ACC112 (cell line): Measurements from ENCODE around the gene AFF1.
"Not testable (repeated sequence)": the region's sequence is repeated elsewhere in the genome, so short reads cannot be mapped to it uniquely, and the experiment has no call there.

ENCODE experiments used
- H2AFZ ChIP-seq: fragments of 200-600 bp; sonication (generic); one replicate; pipeline ENCODE4 v1.6.0; 2017; ENCODE audit warnings: antibody characterized with exemption, low read length; ENCODE audit not compliant: unreplicated experiment
- H3K27ac ChIP-seq: fragments of 200-600 bp; sonication (generic); 2 replicates; pipeline ENCODE4 v1.5.1; 2014; ENCODE audit warnings: low read depth, mild to moderate bottlenecking, antibody characterized with exemption, low read length, moderate library complexity
- H3K27me3 ChIP-seq: fragments of 200-600 bp; sonication (generic); 2 replicates; pipeline ENCODE4 v1.6.1; 2014; ENCODE audit warnings: mild to moderate bottlenecking, antibody characterized with exemption, low read length, moderate library complexity, mixed read lengths; ENCODE audit not compliant: insufficient read depth
- H3K36me3 ChIP-seq: fragments of 200-600 bp; sonication (generic); 2 replicates; pipeline ENCODE4 v1.6.1; 2016; ENCODE audit warnings: mild to moderate bottlenecking, antibody characterized with exemption, low read length, moderate library complexity, mixed read lengths; ENCODE audit not compliant: insufficient read depth
- H3K4me1 ChIP-seq: fragments of 200-600 bp; sonication (generic); one replicate; pipeline ENCODE4 v1.6.1; 2016; ENCODE audit warnings: low read length, mixed read lengths; ENCODE audit not compliant: insufficient read depth, unreplicated experiment, control insufficient read depth
- H3K4me3 ChIP-seq: fragments of 200-600 bp; sonication (generic); 2 replicates; pipeline ENCODE4 v1.5.1; 2014; ENCODE audit warnings: mild to moderate bottlenecking, low read depth, low read length
- H3K79me2 ChIP-seq: fragments of 200-600 bp; sonication (generic); one replicate; pipeline ENCODE4 v1.6.0; 2016; ENCODE audit warnings: low read length; ENCODE audit not compliant: control insufficient read depth, unreplicated experiment, insufficient read depth

Gene AFF1

GRCh38 chr4:87012954-87013308 lies 78.1 kb downstream of the AFF1 start:
- H3K4me3 ChIP-seq, H3K36me3 ChIP-seq, H3K27ac ChIP-seq, H2AFZ ChIP-seq, H3K27me3 ChIP-seq: not testable (repeated sequence)
- Histone ChIP-seq H3K4me1 (peaks cover 52% of the 10 kb centered on the region), H3K79me2 (peaks cover 90% of the 10 kb centered on the region)

- no peaks in the 10 kb centered on the region for H3K27me3 ChIP-seq
- H3K79me2 ChIP-seq, result peaks cover 90% of the 10 kb centered on the region
- peak overlapping the region; percentile 40; the same call in 1 of the 2 replicates for H3K4me3 ChIP-seq
- peaks cover 51% of the 10 kb centered on the region for H3K4me1 ChIP-seq
- H2AFZ ChIP-seq, result no peak overlapping the region
- peak overlapping the region; percentile 70 for H3K27ac ChIP-seq
- no peaks in the 10 kb centered on the region for H3K36me3 ChIP-seq
Observed at GRCh38 chr4:87014284-87014782, 79.5 kb downstream of the AFF1 start.

GRCh38 chr4:87015416-87015815 lies 80.6 kb downstream of the AFF1 start:
- Histone ChIP-seq H3K27ac (peak overlapping the region; percentile 70; the same call in 1 of the 2 replicates), H3K4me3 (no peak overlapping the region), H3K27me3 (no peaks in the 10 kb centered on the region), H3K79me2 (peaks cover 89% of the 10 kb centered on the region), H3K36me3 (no peaks in the 10 kb centered on the region), H2AFZ (no peak overlapping the region), H3K4me1 (peaks cover 46% of the 10 kb centered on the region)

GRCh38 chr4:87017580-87018342 lies 83.0 kb downstream of the AFF1 start:
- Histone ChIP-seq H3K27ac (peak overlapping the region; percentile 46), H3K4me1 (peaks cover 36% of the 10 kb centered on the region)

GRCh38 chr4:87018753-87019152 lies 83.9 kb downstream of the AFF1 start:
- Histone ChIP-seq H3K27ac (no peak overlapping the region), H3K79me2 (peaks cover 85% of the 10 kb centered on the region)

More at GRCh38 chr4:87017580-87018342, 83.0 kb downstream of the AFF1 start:
- H2AFZ ChIP-seq, result no peak overlapping the region
- H3K27me3 ChIP-seq, result no peaks in the 10 kb centered on the region
- H3K4me3 ChIP-seq, result no peak overlapping the region
- H3K36me3 ChIP-seq, result no peaks in the 10 kb centered on the region
- peaks cover 90% of the 10 kb centered on the region for H3K79me2 ChIP-seq

GRCh38 chr4:87019246-87019791 lies 84.5 kb downstream of the AFF1 start:
- H3K36me3 ChIP-seq, result no peaks in the 10 kb centered on the region
- H3K27me3 ChIP-seq, result no peaks in the 10 kb centered on the region
- H3K79me2 ChIP-seq, result peaks cover 85% of the 10 kb centered on the region
- H3K27ac ChIP-seq, result no peak overlapping the region
- no peak overlapping the region for H2AFZ ChIP-seq
- peaks cover 28% of the 10 kb centered on the region for H3K4me1 ChIP-seq
- H3K4me3 ChIP-seq, result no peak overlapping the region

More at GRCh38 chr4:87018753-87019152, 83.9 kb downstream of the AFF1 start:
- H3K27me3 ChIP-seq, result no peaks in the 10 kb centered on the region
- peaks cover 34% of the 10 kb centered on the region for H3K4me1 ChIP-seq
- H3K36me3 ChIP-seq, result no peaks in the 10 kb centered on the region
- no peak overlapping the region for H2AFZ ChIP-seq
- no peak overlapping the region for H3K4me3 ChIP-seq

GRCh38 chr4:87019898-87020297 lies 85.1 kb downstream of the AFF1 start:
- Histone ChIP-seq H3K4me3 (no peak overlapping the region), H3K27ac (no peak overlapping the region), H3K27me3 (no peaks in the 10 kb centered on the region), H3K4me1 (peaks cover 23% of the 10 kb centered on the region), H3K79me2 (peaks cover 84% of the 10 kb centered on the region), H2AFZ (no peak overlapping the region), H3K36me3 (no peaks in the 10 kb centered on the region)

- Histone ChIP-seq H3K79me2 (peaks cover 76% of the 10 kb centered on the region), H3K27ac (no peak overlapping the region), H3K27me3 (no peaks in the 10 kb centered on the region), H2AFZ (no peak overlapping the region), H3K36me3 (no peaks in the 10 kb centered on the region), H3K4me3 (no peak overlapping the region), H3K4me1 (peaks cover 4% of the 10 kb centered on the region)
Observed at GRCh38 chr4:87024201-87024600, 89.4 kb downstream of the AFF1 start.

GRCh38 chr4:87025023-87025613 lies 90.3 kb downstream of the AFF1 start:
- H3K36me3 ChIP-seq, result no peaks in the 10 kb centered on the region
- no peaks in the 10 kb centered on the region for H3K27me3 ChIP-seq
- H3K79me2 ChIP-seq, result peaks cover 76% of the 10 kb centered on the region
- H2AFZ ChIP-seq, result no peak overlapping the region
- H3K4me3 ChIP-seq, result no peak overlapping the region
- no peak overlapping the region for H3K27ac ChIP-seq
- peaks cover 11% of the 10 kb centered on the region for H3K4me1 ChIP-seq

- H3K4me1 ChIP-seq, result peaks cover 16% of the 10 kb centered on the region
- H2AFZ ChIP-seq, result no peak overlapping the region
- no peak overlapping the region for H3K4me3 ChIP-seq
- H3K27me3 ChIP-seq, result no peaks in the 10 kb centered on the region
- H3K79me2 ChIP-seq, result peaks cover 77% of the 10 kb centered on the region
- H3K27ac ChIP-seq, result no peak overlapping the region
- no peaks in the 10 kb centered on the region for H3K36me3 ChIP-seq
Observed at GRCh38 chr4:87025614-87026041, 90.8 kb downstream of the AFF1 start.
